Panc1 (cell line): ENCODE data around the gene MAB21L2.

Experiments
- POLR2AphosphoS5 ChIP-seq: IDR thresholded peaks from 2 replicates; pipeline ENCODE4 v1.6.1; 2012; ENCODE audit warnings: mild to moderate bottlenecking, low read depth, low read length, moderate library complexity
- REST ChIP-seq, 2 experiments: IDR thresholded peaks; 2 replicates each; pipeline ENCODE4 v1.6.1; 2011 to 2012; ENCODE audit warnings: low read depth in 2 of 2, control low read depth in 1 of 2, low read length in 1 of 2, mild to moderate bottlenecking in 1 of 2, moderate library complexity in 1 of 2; ENCODE audit not compliant: insufficient read depth in 1 of 2
- TCF7L2 ChIP-seq: IDR thresholded peaks from 2 replicates; pipeline ENCODE4 v1.6.1; 2011; ENCODE audit warnings: mild to moderate bottlenecking, low read depth, low read length, inconsistent platforms
- TF ChIP-seq, protein P1 (sequence below): fragments of 450-650 bp; IDR thresholded peaks from 2 replicates; pipeline ENCODE4 v1.5.1; 2017; ENCODE audit warnings: mild to moderate bottlenecking

DNA sequence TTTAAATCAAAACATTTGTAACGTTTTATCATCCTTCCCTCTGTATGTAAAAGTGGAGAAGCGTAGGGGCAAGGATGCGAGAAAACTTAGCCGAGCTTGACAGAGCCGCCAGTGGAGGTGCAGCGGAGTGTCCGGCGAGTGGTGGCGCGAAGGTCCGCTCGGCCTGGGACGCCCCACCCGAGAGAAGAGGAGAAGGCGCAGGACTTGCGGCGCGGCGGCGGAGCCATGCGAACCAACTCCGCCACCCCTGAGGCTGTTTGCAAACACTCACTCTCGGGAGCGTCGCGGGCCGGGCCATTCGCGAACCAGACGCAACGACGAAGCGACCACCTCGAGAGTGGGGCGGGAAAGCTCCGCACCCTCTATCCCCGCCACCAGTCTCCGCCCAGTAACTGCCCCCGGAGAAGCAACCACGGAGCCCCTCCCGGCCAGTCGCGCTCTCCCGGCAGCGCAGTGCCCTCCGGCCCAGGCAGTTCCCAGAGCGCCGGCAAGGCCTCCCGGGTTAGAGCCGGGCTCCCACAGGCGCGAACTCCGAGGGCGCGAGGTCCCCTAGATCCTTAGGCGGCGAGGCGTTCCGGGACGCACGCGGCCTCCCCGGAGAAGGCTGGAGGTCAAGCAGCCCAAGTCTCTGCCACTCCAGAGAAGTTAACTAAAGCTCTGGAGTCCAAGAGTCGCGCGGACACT, 2.3 kb upstream of the MAB21L2 start:
- TF ChIP-seq, protein P1, sequence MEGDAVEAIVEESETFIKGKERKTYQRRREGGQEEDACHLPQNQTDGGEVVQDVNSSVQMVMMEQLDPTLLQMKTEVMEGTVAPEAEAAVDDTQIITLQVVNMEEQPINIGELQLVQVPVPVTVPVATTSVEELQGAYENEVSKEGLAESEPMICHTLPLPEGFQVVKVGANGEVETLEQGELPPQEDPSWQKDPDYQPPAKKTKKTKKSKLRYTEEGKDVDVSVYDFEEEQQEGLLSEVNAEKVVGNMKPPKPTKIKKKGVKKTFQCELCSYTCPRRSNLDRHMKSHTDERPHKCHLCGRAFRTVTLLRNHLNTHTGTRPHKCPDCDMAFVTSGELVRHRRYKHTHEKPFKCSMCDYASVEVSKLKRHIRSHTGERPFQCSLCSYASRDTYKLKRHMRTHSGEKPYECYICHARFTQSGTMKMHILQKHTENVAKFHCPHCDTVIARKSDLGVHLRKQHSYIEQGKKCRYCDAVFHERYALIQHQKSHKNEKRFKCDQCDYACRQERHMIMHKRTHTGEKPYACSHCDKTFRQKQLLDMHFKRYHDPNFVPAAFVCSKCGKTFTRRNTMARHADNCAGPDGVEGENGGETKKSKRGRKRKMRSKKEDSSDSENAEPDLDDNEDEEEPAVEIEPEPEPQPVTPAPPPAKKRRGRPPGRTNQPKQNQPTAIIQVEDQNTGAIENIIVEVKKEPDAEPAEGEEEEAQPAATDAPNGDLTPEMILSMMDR, result no peak
- TF ChIP-seq TCF7L2 (no peak), POLR2AphosphoS5 (no peak), REST (IDR thresholded peaks at IDR 0.05; ENCODE audit: insufficient read depth in 1 of 2, low read depth in 2 of 2, low read length in 1 of 2) (no peak)
